ENCODE data around the gene TNFRSF25.
"Not testable (repeated sequence)": the region's sequence is repeated elsewhere in the genome, so short reads cannot be mapped to it uniquely, and the experiment has no call there.

The TNFRSF25 gene

DNA sequence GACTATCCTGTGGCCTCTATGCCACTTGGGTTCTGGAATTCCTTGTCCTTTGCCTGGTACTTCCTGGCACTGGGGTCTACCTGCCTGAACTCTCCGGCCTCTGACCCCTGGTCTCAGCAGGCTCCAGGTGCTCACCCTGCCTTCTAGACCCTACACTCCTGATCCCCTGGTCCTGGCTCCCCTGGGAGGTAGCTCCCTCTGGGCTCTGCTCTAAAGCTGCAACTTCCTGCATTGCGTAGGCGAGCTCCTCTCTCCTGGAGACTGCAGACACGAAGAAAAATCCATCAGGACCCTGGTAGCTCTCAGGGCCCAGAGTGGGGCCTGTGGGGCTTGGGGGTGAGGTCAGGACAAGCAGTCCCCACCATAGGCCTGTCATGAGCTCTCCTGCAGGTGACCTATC, 33.3 kb upstream of the TNFRSF25 start:
- Histone ChIP-seq H3K27me3 (ENCODE audit: control insufficient read depth, insufficient read depth, low read length) (no peaks in the 10 kb centered on the region), H3K4me3 (ENCODE audit: low read length) (no peak overlapping the region), H3K4me2 (ENCODE audit: low read length) (peak overlapping the region; percentile 9), H3K9me3 (replicated peaks; ENCODE audit: low read length) (no peaks in the 10 kb centered on the region), H3K4me1 (ENCODE audit: control insufficient read depth, insufficient read depth, low read length) (peaks cover 54% of the 10 kb centered on the region), H3K9ac (ENCODE audit: low read depth, low read length) (no peak overlapping the region), H3K36me3 (ENCODE audit: insufficient read depth, low read length) (no peaks in the 10 kb centered on the region)

DNA sequence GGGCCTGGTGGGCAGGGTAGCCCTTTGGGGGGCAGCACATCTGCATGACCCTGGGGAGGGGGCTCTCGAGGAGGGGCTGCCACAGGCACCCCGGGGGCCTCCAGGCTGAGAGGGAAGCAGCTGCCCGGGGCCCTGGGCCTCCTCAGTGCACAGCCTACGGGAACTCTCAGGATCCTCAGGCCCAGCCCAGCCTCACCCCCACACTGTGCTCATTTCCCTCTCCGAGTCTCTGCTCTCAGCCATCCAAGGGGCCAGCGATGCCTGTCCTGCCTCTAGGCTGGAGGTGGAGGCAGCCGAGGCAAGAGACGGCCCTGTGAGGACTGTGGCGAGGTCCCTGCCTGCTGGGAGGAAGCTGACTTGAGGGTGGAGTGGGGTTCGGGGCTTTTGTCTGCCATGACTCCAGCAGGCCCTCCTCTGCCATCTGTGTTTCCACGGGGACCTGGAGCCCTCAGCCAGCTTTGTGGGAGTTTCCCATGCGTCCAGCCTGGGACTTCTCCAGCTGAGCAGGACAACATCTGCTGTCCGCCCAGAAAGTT, 32.7 kb upstream of the TNFRSF25 start:
- no peak overlapping the region for H3K4me2 ChIP-seq (ENCODE audit: low read length)
- H3K27me3 ChIP-seq (ENCODE audit: control insufficient read depth, insufficient read depth, low read length) = no peaks in the 10 kb centered on the region
- no peaks in the 10 kb centered on the region for H3K9me3 ChIP-seq (replicated peaks; ENCODE audit: low read length)
- H3K4me1 ChIP-seq (ENCODE audit: control insufficient read depth, insufficient read depth, low read length) = peaks cover 54% of the 10 kb centered on the region
- no peak overlapping the region for H3K9ac ChIP-seq (ENCODE audit: low read depth, low read length)
- H3K4me3 ChIP-seq (ENCODE audit: low read length) = no peak overlapping the region
- no peaks in the 10 kb centered on the region for H3K36me3 ChIP-seq (ENCODE audit: insufficient read depth, low read length)

DNA sequence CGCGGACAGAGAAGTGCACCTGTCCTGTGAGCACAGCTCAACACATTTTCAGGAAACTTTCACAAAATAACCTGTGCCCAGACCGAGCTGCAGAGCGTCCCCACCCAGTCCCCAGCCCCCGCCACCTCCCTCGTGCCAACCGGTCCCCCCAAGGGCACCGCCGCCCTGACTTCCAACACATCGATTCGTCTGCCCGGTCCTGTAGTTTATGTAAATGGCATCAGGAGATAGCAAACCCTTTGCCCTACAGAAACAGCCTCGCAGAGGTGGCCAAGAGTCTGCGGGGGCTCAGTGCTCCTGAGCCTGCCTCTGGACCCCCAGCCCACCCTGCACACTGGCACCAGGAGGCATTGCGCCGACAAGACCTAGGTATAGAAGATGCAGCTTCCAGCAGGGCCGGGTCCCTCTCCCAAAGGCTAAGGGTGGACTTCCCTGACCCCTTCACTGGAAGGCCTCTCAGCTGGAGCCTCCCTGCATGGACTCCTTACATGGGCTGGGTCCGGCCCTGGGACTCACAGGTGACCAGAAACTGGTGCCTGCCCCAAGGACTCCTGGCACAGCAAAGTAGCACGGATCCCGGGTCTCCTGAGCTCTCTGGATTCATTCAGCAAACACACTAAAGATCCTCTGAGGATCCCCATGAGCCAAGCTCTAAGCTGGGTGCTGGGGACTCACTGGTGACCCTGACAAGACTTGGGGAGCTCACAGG, 32.0 kb upstream of the TNFRSF25 start:
- H3K4me1 ChIP-seq (ENCODE audit: control insufficient read depth, insufficient read depth, low read length) = peaks cover 54% of the 10 kb centered on the region
- H3K4me3 ChIP-seq (ENCODE audit: low read length) = peak overlapping the region; percentile 76
- H3K4me2 ChIP-seq (ENCODE audit: low read length) = peak overlapping the region; percentile 96
- H3K9ac ChIP-seq (ENCODE audit: low read depth, low read length) = no peak overlapping the region
- no peaks in the 10 kb centered on the region for H3K36me3 ChIP-seq (ENCODE audit: insufficient read depth, low read length)
- no peaks in the 10 kb centered on the region for H3K9me3 ChIP-seq (replicated peaks; ENCODE audit: low read length)
- H3K27me3 ChIP-seq (ENCODE audit: control insufficient read depth, insufficient read depth, low read length) = no peaks in the 10 kb centered on the region

DNA sequence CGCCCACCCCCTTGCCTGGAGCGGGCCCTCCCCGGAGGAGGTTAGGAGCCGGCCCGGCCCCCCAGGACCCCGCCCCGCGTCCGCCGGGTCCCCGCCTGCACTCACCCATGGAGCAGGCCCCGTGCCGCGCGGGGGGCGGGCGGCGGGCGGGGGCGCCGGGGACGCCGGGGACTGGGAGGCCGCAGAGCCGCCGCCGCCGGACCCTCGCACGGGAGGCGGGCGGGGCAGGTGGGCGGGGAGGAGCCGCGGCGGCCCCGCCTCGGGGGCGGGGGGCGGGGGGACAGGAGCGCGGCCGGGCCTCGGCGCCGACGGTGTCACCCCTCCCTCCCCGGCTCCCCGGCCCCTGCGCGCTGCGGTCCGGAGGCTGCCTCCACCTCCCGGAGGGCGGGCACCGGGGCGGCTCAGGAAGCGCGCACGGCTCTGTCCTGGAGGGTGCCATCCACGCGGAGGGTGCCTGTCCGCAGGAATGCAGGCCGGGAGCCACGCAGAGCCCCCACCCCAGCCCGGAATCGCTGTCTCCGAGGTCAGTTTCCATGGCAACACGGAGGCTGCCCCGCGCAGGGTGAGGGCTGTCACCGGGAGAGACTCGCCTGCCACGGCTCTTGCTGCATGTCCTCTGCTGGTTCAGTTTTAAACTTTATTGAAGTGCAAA, 31.4 kb upstream of the TNFRSF25 start:
- no peaks in the 10 kb centered on the region for H3K36me3 ChIP-seq (ENCODE audit: insufficient read depth, low read length)
- no peaks in the 10 kb centered on the region for H3K9me3 ChIP-seq (replicated peaks; ENCODE audit: low read length)
- peak overlapping the region; percentile 41 for H3K9ac ChIP-seq (ENCODE audit: low read depth, low read length)
- peak overlapping the region; percentile 76 for H3K4me3 ChIP-seq (ENCODE audit: low read length)
- H3K4me1 ChIP-seq (ENCODE audit: control insufficient read depth, insufficient read depth, low read length) = peaks cover 50% of the 10 kb centered on the region
- H3K4me2 ChIP-seq (ENCODE audit: low read length) = peak overlapping the region; percentile 96
- H3K27me3 ChIP-seq (ENCODE audit: control insufficient read depth, insufficient read depth, low read length) = no peaks in the 10 kb centered on the region

DNA sequence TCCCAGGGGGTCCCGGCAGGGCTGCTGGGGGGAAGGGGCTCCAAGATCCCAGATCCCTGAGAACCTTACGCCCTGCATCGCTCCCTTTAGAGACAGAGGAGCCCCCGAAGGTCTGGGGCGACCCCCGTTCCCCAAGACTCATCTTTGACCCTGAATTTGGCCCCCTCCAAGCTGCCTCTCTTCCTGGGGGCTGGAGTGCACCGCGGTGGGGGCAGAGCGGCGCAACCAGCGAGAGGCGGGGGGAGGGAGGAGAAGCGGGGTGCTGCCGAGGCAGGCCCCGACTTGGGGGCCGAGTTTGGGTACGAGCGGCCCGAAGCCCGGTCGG, 30.9 kb upstream of the TNFRSF25 start:
- Histone ChIP-seq H3K4me3 (ENCODE audit: low read length) (peak overlapping the region; percentile 60), H3K4me1 (ENCODE audit: control insufficient read depth, insufficient read depth, low read length) (peaks cover 50% of the 10 kb centered on the region), H3K9ac (ENCODE audit: low read depth, low read length) (peak overlapping the region; percentile 41)

DNA sequence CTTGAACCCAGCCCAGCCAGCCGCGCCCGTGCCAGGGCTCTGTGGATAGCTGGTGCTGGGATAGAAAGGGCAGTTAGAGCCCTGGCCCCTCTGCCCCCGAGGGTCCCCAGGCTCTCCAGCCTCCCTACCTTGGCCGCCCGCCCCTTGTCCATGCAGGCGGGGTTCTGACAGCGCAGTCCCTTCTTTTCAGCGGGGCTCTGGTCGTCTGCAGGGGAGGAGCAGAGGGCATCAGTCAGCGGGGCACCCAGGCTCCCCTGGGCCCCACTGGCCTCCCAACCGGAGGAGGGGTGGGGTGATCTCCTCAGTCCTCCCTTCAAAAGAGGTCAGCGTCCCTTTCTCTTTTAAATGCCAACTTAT, 30.4 kb upstream of the TNFRSF25 start:
- peaks cover 50% of the 10 kb centered on the region for H3K4me1 ChIP-seq (ENCODE audit: control insufficient read depth, insufficient read depth, low read length)
- no peaks in the 10 kb centered on the region for H3K36me3 ChIP-seq (ENCODE audit: insufficient read depth, low read length)
- no peaks in the 10 kb centered on the region for H3K27me3 ChIP-seq (ENCODE audit: control insufficient read depth, insufficient read depth, low read length)
- H3K4me3 ChIP-seq (ENCODE audit: low read length) = peak overlapping the region; percentile 60
- peak overlapping the region; percentile 41 for H3K9ac ChIP-seq (ENCODE audit: low read depth, low read length)
- peak overlapping the region; percentile 84 for H3K4me2 ChIP-seq (ENCODE audit: low read length)
- H3K9me3 ChIP-seq (replicated peaks; ENCODE audit: low read length) = no peaks in the 10 kb centered on the region

More for the DNA sequence above, 30.9 kb upstream of the TNFRSF25 start:
- Histone ChIP-seq H3K9me3 (replicated peaks; ENCODE audit: low read length) (no peaks in the 10 kb centered on the region), H3K36me3 (ENCODE audit: insufficient read depth, low read length) (no peaks in the 10 kb centered on the region), H3K4me2 (ENCODE audit: low read length) (peak overlapping the region; percentile 84), H3K27me3 (ENCODE audit: control insufficient read depth, insufficient read depth, low read length) (no peaks in the 10 kb centered on the region)

DNA sequence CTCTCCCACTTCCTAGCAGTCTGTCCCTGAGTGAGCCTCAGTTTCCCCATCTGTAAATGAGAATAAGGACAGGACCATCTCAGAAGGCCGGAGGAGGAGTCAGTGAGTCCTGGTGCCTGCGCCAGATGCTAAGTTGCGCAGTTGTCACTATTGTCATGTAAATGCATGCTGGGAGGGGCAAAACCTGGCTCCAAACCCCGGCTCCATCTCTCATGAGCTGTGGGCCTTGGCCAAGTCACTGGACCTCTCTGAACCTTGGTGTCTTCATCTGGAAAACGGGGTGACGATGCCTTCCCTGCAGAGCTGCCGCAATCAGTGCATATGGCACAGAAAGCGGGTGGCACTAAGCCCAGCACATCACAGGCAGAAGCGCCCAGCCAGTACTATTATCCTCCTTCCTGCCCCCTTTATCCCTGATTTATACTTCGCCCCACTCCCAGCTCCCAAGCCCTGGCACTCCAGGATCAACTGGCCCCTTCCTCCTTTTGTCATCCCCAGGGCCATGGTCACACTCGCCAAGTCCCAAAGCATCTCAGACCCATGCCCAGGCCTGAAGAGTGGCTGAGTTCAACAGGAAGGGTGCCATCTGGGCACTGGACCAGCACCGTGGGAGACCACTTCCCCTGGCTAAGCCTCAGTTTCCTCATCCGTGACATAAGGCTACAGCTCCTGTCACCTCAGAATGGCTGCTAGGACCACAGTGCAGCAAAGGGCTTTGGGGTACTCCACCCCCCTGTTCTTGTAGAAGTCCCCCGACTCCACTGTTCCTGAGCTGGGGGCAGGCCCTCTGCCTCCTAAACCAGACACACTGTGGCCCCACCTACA, 29.8 kb upstream of the TNFRSF25 start:
- Histone ChIP-seq H3K4me3 (ENCODE audit: low read length) (no peak overlapping the region), H3K4me2 (ENCODE audit: low read length) (peak overlapping the region; percentile 84), H3K36me3 (ENCODE audit: insufficient read depth, low read length) (no peaks in the 10 kb centered on the region), H3K9ac (ENCODE audit: low read depth, low read length) (no peak overlapping the region), H3K4me1 (ENCODE audit: control insufficient read depth, insufficient read depth, low read length) (peaks cover 48% of the 10 kb centered on the region), H3K9me3 (replicated peaks; ENCODE audit: low read length) (no peaks in the 10 kb centered on the region), H3K27me3 (ENCODE audit: control insufficient read depth, insufficient read depth, low read length) (no peaks in the 10 kb centered on the region)

DNA sequence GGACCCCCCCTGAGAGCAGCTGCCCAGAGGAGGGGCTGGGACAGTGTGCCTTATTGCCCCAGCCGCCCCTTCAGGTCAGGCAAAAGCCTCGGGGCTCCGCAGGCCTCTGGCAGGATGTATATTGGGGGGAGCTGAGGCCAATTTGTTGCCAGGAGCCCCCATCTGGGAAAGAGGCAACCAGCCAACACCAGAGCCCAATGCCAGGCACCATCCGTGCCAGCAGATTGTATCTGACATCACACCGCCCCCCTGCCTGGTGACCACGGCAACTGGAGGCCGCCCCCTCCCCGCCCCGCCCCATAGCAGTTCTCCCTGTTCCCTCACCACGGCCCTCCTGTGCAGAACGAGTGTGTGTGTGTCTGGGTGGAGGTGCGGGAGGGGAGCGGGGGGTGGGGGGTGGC, 29.1 kb upstream of the TNFRSF25 start:
- Histone ChIP-seq H3K36me3 (ENCODE audit: insufficient read depth, low read length) (no peaks in the 10 kb centered on the region), H3K4me3 (ENCODE audit: low read length) (no peak overlapping the region), H3K27me3 (ENCODE audit: control insufficient read depth, insufficient read depth, low read length) (no peaks in the 10 kb centered on the region), H3K4me1 (ENCODE audit: control insufficient read depth, insufficient read depth, low read length) (peaks cover 45% of the 10 kb centered on the region), H3K9ac (ENCODE audit: low read depth, low read length) (no peak overlapping the region), H3K4me2 (ENCODE audit: low read length) (no peak overlapping the region), H3K9me3 (replicated peaks; ENCODE audit: low read length) (no peaks in the 10 kb centered on the region)

DNA sequence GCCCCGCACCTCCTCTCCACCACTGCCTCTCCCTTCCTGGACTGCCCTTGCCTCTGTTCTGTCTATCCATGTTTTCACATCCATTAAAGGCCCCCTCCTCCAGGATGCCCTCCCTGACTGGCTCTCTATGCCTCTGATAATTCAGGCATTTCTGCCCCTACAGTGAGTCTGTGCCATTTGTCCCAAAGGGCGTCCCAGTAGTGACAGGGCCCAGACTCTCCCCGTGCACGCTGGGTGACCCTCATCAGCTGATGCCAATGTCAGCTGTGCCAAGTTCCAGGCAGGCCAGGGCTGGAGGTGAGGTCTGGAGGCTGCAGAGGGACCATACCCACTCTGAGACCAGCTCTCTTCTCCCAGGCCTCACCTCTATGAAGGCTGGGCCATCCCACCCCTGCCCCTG, 28.7 kb upstream of the TNFRSF25 start:
- no peaks in the 10 kb centered on the region for H3K27me3 ChIP-seq (ENCODE audit: control insufficient read depth, insufficient read depth, low read length)
- no peak overlapping the region for H3K4me3 ChIP-seq (ENCODE audit: low read length)
- no peaks in the 10 kb centered on the region for H3K9me3 ChIP-seq (replicated peaks; ENCODE audit: low read length)
- H3K4me1 ChIP-seq (ENCODE audit: control insufficient read depth, insufficient read depth, low read length) = peaks cover 45% of the 10 kb centered on the region
- no peak overlapping the region for H3K9ac ChIP-seq (ENCODE audit: low read depth, low read length)
- H3K4me2 ChIP-seq (ENCODE audit: low read length) = no peak overlapping the region
- no peaks in the 10 kb centered on the region for H3K36me3 ChIP-seq (ENCODE audit: insufficient read depth, low read length)

DNA sequence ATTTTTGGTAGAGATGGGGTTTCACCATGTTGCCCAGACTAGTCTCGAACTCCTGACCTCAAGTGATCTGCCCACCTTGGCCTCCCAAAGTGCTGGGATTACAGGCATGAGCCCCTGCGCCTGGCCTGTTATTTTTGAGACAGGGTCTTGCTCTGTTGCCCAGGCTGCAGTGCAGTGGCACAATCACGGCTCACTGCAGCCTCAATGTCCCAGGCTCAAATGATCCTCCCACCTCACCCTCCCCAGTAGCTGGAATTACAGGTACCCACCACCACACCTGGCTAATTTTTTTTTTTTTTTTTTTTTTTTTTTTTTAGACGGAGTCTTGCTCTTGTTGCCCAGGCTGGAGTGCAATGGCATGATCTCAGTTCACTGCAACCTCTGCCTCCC, 27.9 kb upstream of the TNFRSF25 start:
- not testable (repeated sequence) for H3K9me3 ChIP-seq (replicated peaks; ENCODE audit: low read length); H3K36me3 ChIP-seq (ENCODE audit: insufficient read depth, low read length); H3K9ac ChIP-seq (ENCODE audit: low read depth, low read length); H3K4me2 ChIP-seq (ENCODE audit: low read length); H3K27me3 ChIP-seq (ENCODE audit: control insufficient read depth, insufficient read depth, low read length); H3K4me3 ChIP-seq (ENCODE audit: low read length)
- H3K4me1 ChIP-seq (ENCODE audit: control insufficient read depth, insufficient read depth, low read length) = peaks cover 40% of the 10 kb centered on the region

DNA sequence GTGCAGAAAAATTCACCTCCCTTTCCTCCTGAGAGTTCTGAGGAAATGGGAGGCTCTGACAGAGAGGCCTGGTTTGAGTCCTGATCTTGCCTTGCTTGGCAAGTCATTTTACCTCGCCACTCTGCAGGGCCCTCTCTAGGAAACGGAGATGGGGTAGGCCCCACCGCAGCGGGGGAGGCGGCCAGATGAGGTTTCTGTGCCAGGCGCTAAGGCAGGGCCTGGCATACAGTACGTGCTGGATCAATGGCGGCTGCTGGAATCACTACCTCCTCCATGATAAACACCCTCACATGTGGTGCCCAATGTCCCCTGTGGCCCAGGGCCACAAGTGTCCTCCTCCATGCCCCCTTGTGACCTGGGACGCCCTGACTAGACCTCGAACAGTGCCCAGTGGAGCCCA, 26.0 kb upstream of the TNFRSF25 start:
- Histone ChIP-seq H3K4me1 (ENCODE audit: control insufficient read depth, insufficient read depth, low read length) (peaks cover 32% of the 10 kb centered on the region), H3K27me3 (ENCODE audit: control insufficient read depth, insufficient read depth, low read length) (no peaks in the 10 kb centered on the region), H3K9ac (ENCODE audit: low read depth, low read length) (peak overlapping the region; percentile 3), H3K36me3 (ENCODE audit: insufficient read depth, low read length) (no peaks in the 10 kb centered on the region), H3K9me3 (replicated peaks; ENCODE audit: low read length) (no peaks in the 10 kb centered on the region), H3K4me3 (ENCODE audit: low read length) (peak overlapping the region; percentile 50), H3K4me2 (ENCODE audit: low read length) (peak overlapping the region; percentile 99)
